Measurements from ENCODE around the gene DMXL1.
"Not testable (repeated sequence)": the region's sequence is repeated elsewhere in the genome, so short reads cannot be mapped to it uniquely, and the experiment has no call there.

Gene DMXL1

DNA sequence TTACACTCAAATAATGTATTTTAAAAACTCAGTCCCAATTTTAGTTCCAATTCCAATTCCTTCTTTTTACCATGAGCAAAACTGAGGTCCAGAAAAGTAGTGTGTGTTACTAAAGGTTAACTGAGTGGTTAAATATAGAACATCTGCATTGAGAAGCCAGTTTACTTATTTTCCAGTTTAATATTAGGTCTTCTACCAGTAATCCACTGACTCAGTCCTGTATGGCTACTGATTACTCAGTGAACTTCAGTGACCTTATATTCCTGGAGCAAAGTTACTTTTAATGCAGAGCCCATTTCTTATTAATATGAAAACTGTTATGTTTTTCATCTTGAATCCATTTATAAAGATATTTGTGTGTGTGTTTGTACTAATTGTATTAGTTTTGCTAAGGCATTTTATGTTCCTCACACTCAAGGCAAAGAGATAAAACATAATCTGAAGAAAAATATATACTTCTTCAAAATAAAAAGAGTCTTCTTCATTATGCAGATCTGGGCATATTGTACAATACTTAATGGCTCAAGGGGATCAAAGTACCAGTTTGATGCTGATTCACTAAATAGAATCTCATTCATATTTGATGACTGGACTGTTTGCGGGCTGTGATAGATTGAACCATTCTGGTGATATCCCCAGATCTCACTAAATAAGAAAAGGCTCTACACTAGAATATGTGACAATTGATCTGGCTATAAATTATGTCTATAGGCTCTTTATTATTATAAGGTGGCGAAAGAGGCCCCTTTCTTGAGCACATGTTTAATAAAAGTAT is 60.8 kb downstream of the DMXL1 start:
- Histone ChIP-seq H3K4me2 (ENCODE audit: low read length) (no peak overlapping the region), H3K79me2 (ENCODE audit: control insufficient read depth, insufficient read depth, low read length) (no peaks in the 10 kb centered on the region), H4K5ac (ENCODE audit: low read length) (no peak overlapping the region), H3K9ac (ENCODE audit: low read length) (no peak overlapping the region), H3K79me1 (ENCODE audit: low read length) (no peaks in the 10 kb centered on the region), H3K4ac (ENCODE audit: low read depth, low read length) (no peak overlapping the region), H3K4me1 (ENCODE audit: control insufficient read depth, low read depth, low read length) (no peaks in the 10 kb centered on the region), H2BK5ac (ENCODE audit: low read length) (no peak overlapping the region), H2BK15ac (replicated peaks; ENCODE audit: low read depth) (no peak overlapping the region), H3K4me3 (ENCODE audit: low read length) (no peak overlapping the region), H3K23ac (ENCODE audit: low read length) (no peak overlapping the region), H3K56ac (ENCODE audit: low read length) (no peak overlapping the region), H2BK120ac (ENCODE audit: low read depth, low read length) (no peak overlapping the region), H3K27me3 (ENCODE audit: insufficient read depth, low read length, poor library complexity) (no peaks in the 10 kb centered on the region), H3K27ac (ENCODE audit: low read depth, low read length) (no peak overlapping the region), H2AK5ac (ENCODE audit: low read length) (no peak overlapping the region), H3K18ac (ENCODE audit: low read length) (no peak overlapping the region), H3K36me3 (ENCODE audit: control insufficient read depth, insufficient read depth, low read length) (peaks cover 2% of the 10 kb centered on the region), H4K8ac (ENCODE audit: low read depth, low read length) (no peak overlapping the region)
- DNase-seq = no peak
- WGBS (ENCODE audit: extremely low coverage, insufficient coverage, low lambda C conversion rate) = no CpG with 5 or more reads among the region's 2 CpGs

DNA sequence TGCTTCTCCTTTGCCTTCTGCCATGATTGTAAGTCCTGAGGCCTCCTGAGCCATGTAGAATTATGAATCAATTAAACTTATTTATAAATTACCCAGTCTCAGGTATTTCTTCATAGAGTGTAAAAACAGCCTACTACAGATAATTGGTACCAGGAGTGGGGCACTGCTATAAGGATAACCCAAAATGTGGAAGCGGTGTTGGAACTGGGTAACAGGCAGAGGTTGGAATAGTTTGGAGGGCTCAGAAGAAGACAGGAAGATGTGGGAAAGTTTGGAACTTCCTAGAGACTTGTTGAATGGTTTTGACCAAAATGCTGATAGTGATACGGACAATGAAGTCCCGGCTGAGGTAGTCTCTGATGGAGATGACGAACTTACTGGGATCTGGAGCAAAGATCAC is 64.9 kb downstream of the DMXL1 start:
- not testable (repeated sequence) for H2BK5ac ChIP-seq (ENCODE audit: low read length); H3K27me3 ChIP-seq (ENCODE audit: insufficient read depth, low read length, poor library complexity); H4K8ac ChIP-seq (ENCODE audit: low read depth, low read length); H3K4me3 ChIP-seq (ENCODE audit: low read length); H3K9ac ChIP-seq (ENCODE audit: low read length); H2BK120ac ChIP-seq (ENCODE audit: low read depth, low read length); H3K79me2 ChIP-seq (ENCODE audit: control insufficient read depth, insufficient read depth, low read length); DNase-seq; H3K36me3 ChIP-seq (ENCODE audit: control insufficient read depth, insufficient read depth, low read length); H3K27ac ChIP-seq (ENCODE audit: low read depth, low read length); H3K4ac ChIP-seq (ENCODE audit: low read depth, low read length); H3K56ac ChIP-seq (ENCODE audit: low read length); H4K5ac ChIP-seq (ENCODE audit: low read length); H3K4me1 ChIP-seq (ENCODE audit: control insufficient read depth, low read depth, low read length); H3K18ac ChIP-seq (ENCODE audit: low read length); H2BK15ac ChIP-seq (replicated peaks; ENCODE audit: low read depth); H3K23ac ChIP-seq (ENCODE audit: low read length); H3K4me2 ChIP-seq (ENCODE audit: low read length); H3K79me1 ChIP-seq (ENCODE audit: low read length); H2AK5ac ChIP-seq (ENCODE audit: low read length)
- no CpG with 5 or more reads among the region's 4 CpGs for WGBS (ENCODE audit: extremely low coverage, insufficient coverage, low lambda C conversion rate)

DNA sequence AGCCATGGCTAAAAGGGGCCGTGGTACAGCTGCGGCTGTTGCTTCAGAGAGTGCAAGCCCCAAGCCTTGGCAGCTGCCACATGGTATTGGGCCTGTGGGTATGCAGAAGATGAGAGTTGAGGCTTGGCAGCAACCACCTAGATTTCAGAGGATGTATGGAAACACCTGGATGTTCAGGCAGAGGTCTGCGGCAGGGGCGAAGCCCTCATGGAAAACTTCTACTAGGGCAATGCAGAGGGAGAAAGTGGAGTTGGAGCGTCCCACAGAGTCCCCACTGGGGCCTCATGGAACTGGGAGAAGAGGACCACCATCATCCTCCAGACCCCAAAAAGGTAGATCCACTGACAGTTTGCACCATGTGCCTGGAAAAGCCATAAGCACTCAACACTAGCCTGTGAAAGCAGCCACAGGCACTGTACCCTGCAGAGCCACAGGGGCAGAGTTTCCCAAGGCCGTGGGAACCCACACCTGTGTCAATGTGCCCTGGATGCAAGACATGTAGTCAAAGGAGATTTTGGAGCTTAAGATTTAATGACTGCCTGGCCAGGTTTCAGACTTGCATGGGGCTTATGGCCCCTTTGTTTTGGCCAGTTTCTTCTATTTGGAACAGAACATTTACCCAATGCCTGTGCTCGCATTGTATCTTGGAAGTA is 65.9 kb downstream of the DMXL1 start:
- Histone ChIP-seq H2BK120ac (ENCODE audit: low read depth, low read length) (no peak overlapping the region), H3K9ac (ENCODE audit: low read length) (no peak overlapping the region), H3K36me3 (ENCODE audit: control insufficient read depth, insufficient read depth, low read length) (peaks cover 5% of the 10 kb centered on the region), H3K4me3 (ENCODE audit: low read length) (no peak overlapping the region), H2BK5ac (ENCODE audit: low read length) (no peak overlapping the region), H3K79me2 (ENCODE audit: control insufficient read depth, insufficient read depth, low read length) (no peaks in the 10 kb centered on the region), H4K8ac (ENCODE audit: low read depth, low read length) (no peak overlapping the region), H3K18ac (ENCODE audit: low read length) (no peak overlapping the region), H3K23ac (ENCODE audit: low read length) (no peak overlapping the region), H3K4me1 (ENCODE audit: control insufficient read depth, low read depth, low read length) (no peaks in the 10 kb centered on the region), H2BK15ac (replicated peaks; ENCODE audit: low read depth) (no peak overlapping the region), H4K5ac (ENCODE audit: low read length) (no peak overlapping the region), H3K56ac (ENCODE audit: low read length) (no peak overlapping the region), H2AK5ac (ENCODE audit: low read length) (no peak overlapping the region), H3K27ac (ENCODE audit: low read depth, low read length) (no peak overlapping the region), H3K27me3 (ENCODE audit: insufficient read depth, low read length, poor library complexity) (no peaks in the 10 kb centered on the region), H3K79me1 (ENCODE audit: low read length) (no peaks in the 10 kb centered on the region), H3K4me2 (ENCODE audit: low read length) (no peak overlapping the region), H3K4ac (ENCODE audit: low read depth, low read length) (no peak overlapping the region)
- peak; percentile 6 for DNase-seq
- no CpG with 5 or more reads among the region's 7 CpGs for WGBS (ENCODE audit: extremely low coverage, insufficient coverage, low lambda C conversion rate)

DNA sequence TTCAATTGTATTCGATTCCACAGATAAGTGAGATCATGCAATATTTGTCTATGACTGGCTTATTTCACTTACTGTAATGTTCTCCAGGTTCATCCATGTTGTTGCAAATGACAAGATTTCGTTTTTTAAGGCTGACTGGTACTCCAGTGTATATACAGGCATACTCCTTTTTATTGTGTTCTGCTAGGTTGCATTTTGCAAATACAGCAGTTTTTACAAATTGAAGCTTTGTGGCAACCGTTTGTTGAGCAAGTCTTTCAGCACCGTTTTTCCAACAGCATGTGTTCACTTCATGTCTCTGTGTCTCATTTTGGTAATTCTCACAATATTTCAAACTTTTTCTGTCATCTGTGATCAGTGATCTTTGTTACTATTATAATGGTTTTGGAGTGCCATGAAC is 82.7 kb downstream of the DMXL1 start:
- Histone ChIP-seq H2BK15ac (replicated peaks; ENCODE audit: low read depth) (no peak overlapping the region), H3K79me1 (ENCODE audit: low read length) (no peaks in the 10 kb centered on the region), H4K5ac (ENCODE audit: low read length) (no peak overlapping the region), H3K4ac (ENCODE audit: low read depth, low read length) (no peak overlapping the region), H3K79me2 (ENCODE audit: control insufficient read depth, insufficient read depth, low read length) (no peaks in the 10 kb centered on the region), H3K27me3 (ENCODE audit: insufficient read depth, low read length, poor library complexity) (no peaks in the 10 kb centered on the region), H3K27ac (ENCODE audit: low read depth, low read length) (no peak overlapping the region), H3K4me2 (ENCODE audit: low read length) (no peak overlapping the region), H2BK5ac (ENCODE audit: low read length) (no peak overlapping the region), H2AK5ac (ENCODE audit: low read length) (no peak overlapping the region), H4K8ac (ENCODE audit: low read depth, low read length) (no peak overlapping the region), H3K4me3 (ENCODE audit: low read length) (no peak overlapping the region), H3K4me1 (ENCODE audit: control insufficient read depth, low read depth, low read length) (no peaks in the 10 kb centered on the region), H3K56ac (ENCODE audit: low read length) (no peak overlapping the region), H2BK120ac (ENCODE audit: low read depth, low read length) (no peak overlapping the region), H3K18ac (ENCODE audit: low read length) (no peak overlapping the region), H3K36me3 (ENCODE audit: control insufficient read depth, insufficient read depth, low read length) (no peaks in the 10 kb centered on the region), H3K9ac (ENCODE audit: low read length) (no peak overlapping the region), H3K23ac (ENCODE audit: low read length) (no peak overlapping the region)
- no CpG with 5 or more reads among the region's 4 CpGs for WGBS (ENCODE audit: extremely low coverage, insufficient coverage, low lambda C conversion rate)
- DNase-seq = no peak

DNA sequence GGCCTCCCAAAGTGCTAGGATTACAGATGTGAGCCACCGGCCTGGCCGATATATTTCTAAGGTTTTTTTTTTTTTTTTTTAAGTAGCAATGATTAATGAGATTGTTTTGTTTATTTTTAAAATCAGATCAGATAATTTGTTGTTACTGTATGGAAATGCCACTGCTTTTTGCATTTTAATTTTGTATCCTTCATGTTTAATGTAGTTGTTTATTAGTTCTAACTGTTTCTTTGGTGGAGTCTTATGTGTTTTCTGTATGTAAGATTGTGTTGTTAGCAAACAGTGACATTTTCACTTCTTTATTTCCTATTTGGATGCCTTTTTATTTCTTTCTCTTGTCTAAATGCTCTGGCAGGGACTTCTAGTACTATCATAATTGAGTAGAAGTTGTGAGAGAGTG is 87.3 kb downstream of the DMXL1 start:
- H2BK15ac ChIP-seq (replicated peaks; ENCODE audit: low read depth) = no peak overlapping the region

More for the DNA sequence above, 87.3 kb downstream of the DMXL1 start:
- Histone ChIP-seq H2BK5ac (ENCODE audit: low read length) (no peak overlapping the region), H3K9ac (ENCODE audit: low read length) (no peak overlapping the region), H3K18ac (ENCODE audit: low read length) (no peak overlapping the region), H3K23ac (ENCODE audit: low read length) (no peak overlapping the region), H3K4me2 (ENCODE audit: low read length) (no peak overlapping the region), H3K4me1 (ENCODE audit: control insufficient read depth, low read depth, low read length) (no peaks in the 10 kb centered on the region), H3K4ac (ENCODE audit: low read depth, low read length) (no peak overlapping the region), H4K8ac (ENCODE audit: low read depth, low read length) (no peak overlapping the region), H3K4me3 (ENCODE audit: low read length) (no peak overlapping the region), H3K56ac (ENCODE audit: low read length) (no peak overlapping the region), H3K79me1 (ENCODE audit: low read length) (no peaks in the 10 kb centered on the region), H3K27ac (ENCODE audit: low read depth, low read length) (no peak overlapping the region), H3K79me2 (ENCODE audit: control insufficient read depth, insufficient read depth, low read length) (no peaks in the 10 kb centered on the region), H2AK5ac (ENCODE audit: low read length) (no peak overlapping the region), H4K5ac (ENCODE audit: low read length) (no peak overlapping the region), H3K36me3 (ENCODE audit: control insufficient read depth, insufficient read depth, low read length) (no peaks in the 10 kb centered on the region), H2BK120ac (ENCODE audit: low read depth, low read length) (no peak overlapping the region), H3K27me3 (ENCODE audit: insufficient read depth, low read length, poor library complexity) (no peaks in the 10 kb centered on the region)
- DNase-seq = no peak
- WGBS (ENCODE audit: extremely low coverage, insufficient coverage, low lambda C conversion rate) = no CpG with 5 or more reads among the region's 2 CpGs

Data from mesendoderm (in vitro differentiated cells).